Measurements from ENCODE around the gene FAM98C.

FAM98C gene

DNA sequence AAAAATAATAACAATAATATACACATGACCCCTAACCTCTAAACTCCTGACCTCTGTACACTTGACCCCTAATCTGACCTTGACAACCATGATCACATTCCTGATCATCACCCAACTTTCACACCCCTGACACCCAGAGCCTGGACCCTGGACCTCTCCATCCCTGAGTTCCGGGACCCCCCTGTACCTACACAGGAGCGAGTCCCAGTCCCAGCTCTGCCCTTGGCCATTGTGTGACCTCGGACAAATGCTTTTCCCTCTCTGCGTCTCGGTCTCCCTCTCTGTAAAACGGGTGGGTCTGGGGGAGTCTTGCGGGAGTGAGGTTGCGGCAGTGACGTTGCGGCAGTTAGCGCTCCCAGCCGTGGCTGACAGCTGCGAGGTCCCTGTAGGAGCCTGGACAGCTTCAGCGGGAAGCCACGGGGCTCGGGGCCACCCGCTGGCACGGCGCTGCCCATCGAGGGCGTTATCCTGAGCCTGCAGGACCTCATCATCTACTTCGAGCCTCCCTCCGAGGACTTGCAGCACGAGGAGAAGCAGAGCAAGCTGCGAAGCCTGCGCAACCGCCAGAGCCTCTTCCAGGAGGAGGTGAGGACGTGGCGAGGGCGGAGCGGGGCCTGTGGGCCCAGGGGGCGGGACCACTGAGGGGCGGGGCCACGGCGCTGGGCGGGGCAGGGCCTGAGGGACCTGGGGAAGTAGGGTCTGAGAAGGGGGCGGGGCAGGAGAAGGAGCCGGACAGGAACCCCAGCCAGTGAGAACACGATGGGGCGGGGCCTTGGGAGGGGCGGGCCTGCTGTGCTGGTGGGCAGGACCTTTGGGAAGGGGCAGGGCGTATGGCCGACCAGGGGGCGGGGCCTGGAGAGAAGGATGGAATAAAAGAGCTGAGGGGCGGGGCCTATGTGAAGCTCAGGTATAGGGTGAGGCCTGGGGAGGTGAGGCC, 49.8 kb downstream of the FAM98C start:
- no peak for DNase-seq (ENCODE audit: low read depth in 2 of 2, low spot score in 1 of 2)

DNA sequence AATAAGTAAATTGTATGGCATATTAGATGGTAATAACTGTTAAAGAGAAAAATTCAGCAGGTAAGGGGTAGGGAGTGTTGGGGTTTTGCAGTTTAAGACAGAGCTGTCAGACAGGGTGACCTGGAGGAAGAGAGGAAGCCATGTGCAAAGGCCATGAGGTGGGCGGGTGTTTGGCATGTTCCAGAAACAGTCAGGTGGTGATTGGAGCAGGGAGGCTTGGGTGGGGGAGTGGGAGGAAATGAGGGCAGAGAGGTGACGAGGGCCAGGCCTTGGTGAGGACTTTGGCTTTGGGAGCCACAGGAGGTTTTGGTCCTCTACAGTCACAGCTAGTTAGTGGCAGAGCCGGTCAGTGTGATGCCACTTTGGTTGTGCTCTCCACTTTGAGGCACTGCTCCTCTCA, 50.7 kb downstream of the FAM98C start:
- no peak for DNase-seq (ENCODE audit: low read depth in 2 of 2, low spot score in 1 of 2)

GRCh38 chr19:38455031-38455430, 52.1 kb downstream of the FAM98C start:
- DNase-seq (ENCODE audit: low read depth in 2 of 2, low spot score in 1 of 2) = no peak

DNA sequence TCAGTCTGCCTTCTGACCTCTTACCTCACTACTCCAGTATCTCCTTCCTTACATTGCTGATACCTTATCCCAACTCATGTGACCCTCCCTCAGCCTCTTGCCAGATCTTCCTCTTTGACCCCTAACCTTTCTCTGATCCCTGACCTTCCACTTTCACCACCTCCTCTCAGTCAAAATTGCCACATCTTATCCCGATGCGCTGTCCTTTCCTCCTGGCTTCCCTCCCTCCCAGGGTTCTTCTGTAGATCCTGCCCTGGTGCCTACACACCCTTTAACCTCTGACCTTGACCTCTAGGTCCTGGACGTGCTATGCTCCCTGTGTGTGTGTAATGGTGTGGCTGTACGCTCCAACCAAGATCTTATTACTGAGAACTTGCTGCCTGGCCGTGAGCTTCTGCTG, 54.3 kb downstream of the FAM98C start:
- DNase-seq (ENCODE audit: low read depth in 2 of 2, low spot score in 1 of 2) = no peak

DNA sequence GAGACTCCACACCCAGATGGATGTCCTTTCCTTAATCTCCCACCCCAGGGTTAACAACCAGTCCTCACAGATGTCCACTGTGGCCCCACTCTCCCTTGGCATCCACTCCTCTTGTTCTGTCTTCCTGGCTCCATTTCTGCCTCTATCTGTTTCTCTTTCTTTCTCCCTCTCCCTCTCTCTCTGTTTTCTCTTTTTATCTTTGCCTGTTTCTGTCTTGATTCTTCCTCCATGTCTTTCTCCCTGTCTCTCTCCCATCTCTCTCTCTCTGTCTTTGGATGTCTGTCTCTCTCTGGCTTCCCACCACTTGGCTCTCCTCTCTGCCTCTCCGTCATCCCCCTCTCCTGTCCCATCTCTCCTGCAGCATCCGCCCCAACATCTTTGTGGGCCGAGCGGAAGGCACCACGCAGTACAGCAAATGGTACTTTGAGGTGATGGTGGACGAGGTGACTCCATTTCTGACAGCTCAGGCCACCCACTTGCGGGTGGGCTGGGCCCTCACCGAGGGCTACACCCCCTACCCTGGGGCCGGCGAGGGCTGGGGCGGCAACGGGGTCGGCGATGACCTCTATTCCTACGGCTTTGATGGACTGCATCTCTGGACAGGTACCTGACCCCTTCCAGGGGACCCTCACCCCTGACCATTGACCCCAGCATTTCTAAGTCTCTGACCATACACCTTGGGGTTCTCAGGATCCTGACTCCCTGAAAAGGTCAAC, 55.0 kb downstream of the FAM98C start:
- DNase-seq (ENCODE audit: low read depth in 2 of 2, low spot score in 1 of 2) = no peak
